ENCODE results near the gene PIM2.

PIM2 gene

GRCh38 chrX:48905090-48905790 lies 13.6 kb downstream of the PIM2 start:
- Mint-ChIP-seq H3K36me3 (ENCODE audit: low read depth) (peaks cover 83% of the 10 kb centered on the region), H3K9me3 (no peaks in the 10 kb centered on the region), H3K27ac (no peak overlapping the region), H3K4me3 (no peak overlapping the region), H3K27me3 (no peaks in the 10 kb centered on the region), H3K4me1 (ENCODE audit: low read depth) (peaks cover 3% of the 10 kb centered on the region)
- intact Hi-C loops (cut with micrococcal nuclease): no loop called here

- H3K27me3 Mint-ChIP-seq: no peaks in the 10 kb centered on the region
- intact Hi-C loops (cut with micrococcal nuclease): loop anchor here (5.0 kb wide), 1 partner anchor 43 kb away; no protein-coding TSS in a partner anchor
- H3K36me3 Mint-ChIP-seq (ENCODE audit: low read depth): peaks cover 83% of the 10 kb centered on the region
- no peaks in the 10 kb centered on the region for H3K9me3 Mint-ChIP-seq
- H3K27ac Mint-ChIP-seq: no peak overlapping the region
- H3K4me3 Mint-ChIP-seq: no peak overlapping the region
- no peaks in the 10 kb centered on the region for H3K4me1 Mint-ChIP-seq (ENCODE audit: low read depth)
Observed at GRCh38 chrX:48904626-48905025, 14.2 kb downstream of the PIM2 start.

GRCh38 chrX:48904180-48904579 lies 14.6 kb downstream of the PIM2 start:
- no peaks in the 10 kb centered on the region for H3K27me3 Mint-ChIP-seq
- no peak overlapping the region for H3K27ac Mint-ChIP-seq
- no peak overlapping the region for H3K4me3 Mint-ChIP-seq
- intact Hi-C loops (cut with micrococcal nuclease): loop anchor here (5.0 kb wide), 1 partner anchor 43 kb away; no protein-coding TSS in a partner anchor
- no peaks in the 10 kb centered on the region for H3K9me3 Mint-ChIP-seq
- peaks cover 83% of the 10 kb centered on the region for H3K36me3 Mint-ChIP-seq (ENCODE audit: low read depth)
- no peaks in the 10 kb centered on the region for H3K4me1 Mint-ChIP-seq (ENCODE audit: low read depth)

GRCh38 chrX:48903290-48903689 lies 15.5 kb downstream of the PIM2 start:
- Mint-ChIP-seq H3K27me3 (no peaks in the 10 kb centered on the region), H3K4me1 (ENCODE audit: low read depth) (peaks cover 1% of the 10 kb centered on the region), H3K9me3 (no peaks in the 10 kb centered on the region), H3K4me3 (no peak overlapping the region), H3K27ac (no peak overlapping the region), H3K36me3 (ENCODE audit: low read depth) (peaks cover 77% of the 10 kb centered on the region)
- intact Hi-C loops (cut with micrococcal nuclease): loop anchor here (5.0 kb wide), 1 partner anchor 44 kb away; no protein-coding TSS in a partner anchor

GRCh38 chrX:48902776-48903175 lies 16.0 kb downstream of the PIM2 start:
- Mint-ChIP-seq H3K4me3 (no peak overlapping the region), H3K4me1 (ENCODE audit: low read depth) (peaks cover 5% of the 10 kb centered on the region), H3K27ac (no peak overlapping the region), H3K36me3 (ENCODE audit: low read depth) (peaks cover 79% of the 10 kb centered on the region), H3K27me3 (no peaks in the 10 kb centered on the region), H3K9me3 (no peaks in the 10 kb centered on the region)
- intact Hi-C loops (cut with micrococcal nuclease): loop anchor here (5.0 kb wide), 1 partner anchor 45 kb away; no protein-coding TSS in a partner anchor

- Mint-ChIP-seq H3K9me3 (no peaks in the 10 kb centered on the region), H3K4me3 (no peak overlapping the region), H3K27ac (no peak overlapping the region), H3K4me1 (ENCODE audit: low read depth) (peaks cover 5% of the 10 kb centered on the region), H3K36me3 (ENCODE audit: low read depth) (peaks cover 80% of the 10 kb centered on the region), H3K27me3 (no peaks in the 10 kb centered on the region)
- intact Hi-C loops (cut with micrococcal nuclease): loop anchor here (5.0 kb wide), 1 partner anchor 45 kb away; no protein-coding TSS in a partner anchor
Observed at GRCh38 chrX:48902135-48902534, 16.7 kb downstream of the PIM2 start.

- no peak overlapping the region for H3K4me3 Mint-ChIP-seq
- H3K27ac Mint-ChIP-seq: no peak overlapping the region
- intact Hi-C loops (cut with micrococcal nuclease): loop anchor here (5.0 kb wide), 1 partner anchor 46 kb away; no protein-coding TSS in a partner anchor
- no peaks in the 10 kb centered on the region for H3K27me3 Mint-ChIP-seq
- peaks cover 5% of the 10 kb centered on the region for H3K4me1 Mint-ChIP-seq (ENCODE audit: low read depth)
- no peaks in the 10 kb centered on the region for H3K9me3 Mint-ChIP-seq
- H3K36me3 Mint-ChIP-seq (ENCODE audit: low read depth): peaks cover 72% of the 10 kb centered on the region
Observed at GRCh38 chrX:48901069-48901468, 17.8 kb downstream of the PIM2 start.

- H3K27ac Mint-ChIP-seq: no peak overlapping the region
- H3K4me3 Mint-ChIP-seq: no peak overlapping the region
- H3K9me3 Mint-ChIP-seq: no peaks in the 10 kb centered on the region
- intact Hi-C loops (cut with micrococcal nuclease): loop anchor here (5.0 kb wide), 2 partner anchors 58 to 97 kb away; partner anchors contain the start of genes HDAC6 and OTUD5
- peaks cover 14% of the 10 kb centered on the region for H3K4me1 Mint-ChIP-seq (ENCODE audit: low read depth)
- H3K27me3 Mint-ChIP-seq: no peaks in the 10 kb centered on the region
- H3K36me3 Mint-ChIP-seq (ENCODE audit: low read depth): peaks cover 64% of the 10 kb centered on the region
Observed at GRCh38 chrX:48899078-48899410, 19.8 kb downstream of the PIM2 start.

- peaks cover 25% of the 10 kb centered on the region for H3K4me1 Mint-ChIP-seq (ENCODE audit: low read depth)
- intact Hi-C loops (cut with micrococcal nuclease): loop anchor here (2.0 to 5.0 kb wide), 3 partner anchors 60 to 215 kb away; partner anchors contain the start of genes HDAC6, OTUD5 and WAS
- H3K27ac Mint-ChIP-seq: peak within 1 kb of the TSS; percentile 96
- no peaks in the 10 kb centered on the region for H3K9me3 Mint-ChIP-seq
- no peaks in the 10 kb centered on the region for H3K27me3 Mint-ChIP-seq
- H3K4me3 Mint-ChIP-seq: peak within 1 kb of the TSS; percentile 84
- peaks cover 63% of the 10 kb centered on the region for H3K36me3 Mint-ChIP-seq (ENCODE audit: low read depth)
Observed at GRCh38 chrX:48897625-48898306, 21.1 kb downstream of the PIM2 start, which contains the start of the genes PQBP1 and TIMM17B. PQBP1 (plus strand) TSS chrX:48897930; CDS start chrX:48898510, 580 bp downstream. TIMM17B (minus strand) TSS chrX:48897768; CDS start chrX:48897749, 19 bp downstream.

GRCh38 chrX:48897157-48897624 lies 21.6 kb downstream of the PIM2 start:
- intact Hi-C loops (cut with micrococcal nuclease): loop anchor here (2.0 to 5.0 kb wide), 3 partner anchors 60 to 214 kb away; partner anchors contain the start of genes HDAC6, OTUD5 and WAS
- Mint-ChIP-seq H3K27me3 (no peaks in the 10 kb centered on the region), H3K9me3 (no peaks in the 10 kb centered on the region), H3K27ac (peak overlapping the region; percentile 96), H3K4me1 (ENCODE audit: low read depth) (peaks cover 27% of the 10 kb centered on the region), H3K4me3 (peak overlapping the region; percentile 84), H3K36me3 (ENCODE audit: low read depth) (peaks cover 57% of the 10 kb centered on the region)

- Mint-ChIP-seq H3K27ac (peak overlapping the region; percentile 96), H3K4me1 (ENCODE audit: low read depth) (peaks cover 32% of the 10 kb centered on the region), H3K4me3 (peak overlapping the region; percentile 84), H3K36me3 (ENCODE audit: low read depth) (peaks cover 51% of the 10 kb centered on the region), H3K9me3 (no peaks in the 10 kb centered on the region), H3K27me3 (no peaks in the 10 kb centered on the region)
- intact Hi-C loops (cut with micrococcal nuclease): loop anchor here (2.0 to 5.0 kb wide), 3 partner anchors 61 to 214 kb away; partner anchors contain the start of genes HDAC6, OTUD5 and WAS
Observed at GRCh38 chrX:48896611-48897011, 22.2 kb downstream of the PIM2 start.

GRCh38 chrX:48894891-48895290 lies 23.9 kb downstream of the PIM2 start:
- Mint-ChIP-seq H3K9me3 (no peaks in the 10 kb centered on the region), H3K4me1 (ENCODE audit: low read depth) (peaks cover 43% of the 10 kb centered on the region), H3K27me3 (peaks cover 8% of the 10 kb centered on the region), H3K4me3 (no peak overlapping the region), H3K27ac (no peak overlapping the region), H3K36me3 (ENCODE audit: low read depth) (peaks cover 39% of the 10 kb centered on the region)
- intact Hi-C loops (cut with micrococcal nuclease): loop anchor here (5.0 kb wide), 2 partner anchors 62 to 93 kb away; partner anchors contain the start of genes HDAC6 and OTUD5

GRCh38 chrX:48893556-48894348 lies 25.1 kb downstream of the PIM2 start:
- no peaks in the 10 kb centered on the region for H3K9me3 Mint-ChIP-seq
- peaks cover 39% of the 10 kb centered on the region for H3K36me3 Mint-ChIP-seq (ENCODE audit: low read depth)
- no peak overlapping the region for H3K4me3 Mint-ChIP-seq
- H3K27ac Mint-ChIP-seq: no peak overlapping the region
- H3K4me1 Mint-ChIP-seq (ENCODE audit: low read depth): peaks cover 43% of the 10 kb centered on the region
- intact Hi-C loops (cut with micrococcal nuclease): no loop called here
- peaks cover 8% of the 10 kb centered on the region for H3K27me3 Mint-ChIP-seq
